Measurements from ENCODE around the gene MMP21. TPM values are rescaled to one million over a fixed set of nuclear protein-coding genes. Genes with fewer than 3 reads are reported as not detected.

Gene MMP21
- total and polyA plus RNA-seq, 2 of the 13 experiments (the other 11 are each of a cell fraction or from before 2014, with no cell fraction given), result not detected

- no peak for TF ChIP-seq HMGXB3 (CRISPR knock-in tag; IDR thresholded peaks at IDR 0.05; ENCODE audit: borderline replicate concordance)
- TF ChIP-seq PRDM10 (CRISPR knock-in tag; IDR thresholded peaks at IDR 0.05; ENCODE audit: low read depth), result 0 out of 2 replicates have a peak, but pooled peaks have one; percentile 40
- TF ChIP-seq ZBTB7B (CRISPR knock-in tag; IDR thresholded peaks at IDR 0.05), result 0 out of 2 replicates have a peak, but pooled peaks have one; percentile 12
- peak; percentile 37; the same call in 1 of the 2 replicates for TF ChIP-seq FOXP4 (CRISPR knock-in tag; IDR thresholded peaks at IDR 0.05)
- TF ChIP-seq YEATS4 (CRISPR knock-in tag; IDR thresholded peaks at IDR 0.05; ENCODE audit: borderline replicate concordance), result no peak
- TF ChIP-seq ZNF335 (CRISPR knock-in tag; IDR thresholded peaks at IDR 0.05), result 0 out of 2 replicates have a peak, but pooled peaks have one; percentile 29
- 0 out of 2 replicates have a peak, but pooled peaks have one; percentile 18 for TF ChIP-seq ZNF792 (CRISPR knock-in tag; IDR thresholded peaks at IDR 0.05)
- peak; percentile 58 for TF ChIP-seq HNF4A (CRISPR knock-in tag; IDR thresholded peaks at IDR 0.05)
- TF ChIP-seq ZFP36L2 (CRISPR knock-in tag; IDR thresholded peaks at IDR 0.05), result no peak
- no peak for TF ChIP-seq LCORL (IDR thresholded peaks at IDR 0.05)
- 0 out of 2 replicates have a peak, but pooled peaks have one; percentile 55 for TF ChIP-seq LCORL (CRISPR knock-in tag; IDR thresholded peaks at IDR 0.05)
- TF ChIP-seq HMG20A (CRISPR knock-in tag; IDR thresholded peaks at IDR 0.05; ENCODE audit: borderline replicate concordance), result peak; percentile 46; the same call in 1 of the 2 replicates
- 0 out of 2 replicates have a peak, but pooled peaks have one; percentile 43 for TF ChIP-seq KAT8 (CRISPR knock-in tag; IDR thresholded peaks at IDR 0.05)
- TF ChIP-seq ZNF317 (CRISPR knock-in tag; IDR thresholded peaks at IDR 0.05), result no peak
- TF ChIP-seq FOXK1 (CRISPR knock-in tag; IDR thresholded peaks at IDR 0.05; ENCODE audit: borderline replicate concordance, low read depth), result peak; percentile 36; the same call in 1 of the 2 replicates
Measured at GRCh38 chr10:125797994-125798662, 22.5 kb upstream of the MMP21 start (continued).
